ENCODE measurements around the gene LCN12. TPM values are rescaled to one million over a fixed set of nuclear protein-coding genes. Genes with fewer than 3 reads are reported as not detected.
A peak's percentile ranks its signal among the peaks of the same experiment; 100 is the strongest.

The LCN12 gene
- polyA plus RNA-seq, 1 donor (not counting 4 experiments of a cell fraction or from before 2014, with no cell fraction given): not detected

- FAIRE-seq (no peak), DNase-seq (ENCODE audit: low read depth, low spot score) (no peak)
- Histone ChIP-seq H2AFZ (ENCODE audit: control insufficient read depth, low read length) (peak overlapping the region; percentile 26), H3K9ac (ENCODE audit: control insufficient read depth, extremely low read depth, insufficient read depth, low read length) (no peak overlapping the region), H3K27me3 (ENCODE audit: control insufficient read depth, extremely low read depth, insufficient read depth, low read length) (no peaks in the 10 kb centered on the region), H3K79me2 (ENCODE audit: control insufficient read depth, insufficient read depth, low read length) (no peaks in the 10 kb centered on the region), H4K20me1 (ENCODE audit: control insufficient read depth, extremely low read depth, insufficient read depth, low read length) (no peaks in the 10 kb centered on the region), H3K9me3 (ENCODE audit: control insufficient read depth, low read depth, low read length) (no peaks in the 10 kb centered on the region), H3K36me3 (ENCODE audit: control insufficient read depth in 2 of 2, extremely low read depth in 1 of 2, insufficient read depth in 2 of 2, low read length in 2 of 2) (no peaks in the 10 kb centered on the region), H3K9me1 (ENCODE audit: control insufficient read depth, extremely low read depth, insufficient read depth, low read length) (no peaks in the 10 kb centered on the region), H3K4me1 (ENCODE audit: control insufficient read depth, extremely low read depth, insufficient read depth, low read length) (peaks cover 8% of the 10 kb centered on the region), H3K4me2 (ENCODE audit: control insufficient read depth, extremely low read depth, insufficient read depth, low read depth, low read length) (peak overlapping the region; percentile 74), H3K4me3 (ENCODE audit: control insufficient read depth in 2 of 3, extremely low read depth in 1 of 3, insufficient read depth in 2 of 3, low read depth in 1 of 3, low read length in 3 of 3) (peak overlapping the region in 2 of 3 experiments; percentile 34 to 38), H3K27ac (ENCODE audit: control insufficient read depth, insufficient read depth, low read length) (no peak overlapping the region)
- TF ChIP-seq CTCF (optimal IDR thresholded peaks at IDR 0.05 in 1 of 3, IDR thresholded peaks at IDR 0.05 in 1 of 3, conservative IDR thresholded peaks at IDR 0.05 in 1 of 3; ENCODE audit: extremely low read depth in 1 of 3, insufficient read depth in 2 of 3, low read length in 3 of 3) (no peak), EZH2 (IDR thresholded peaks at IDR 0.05; ENCODE audit: low read length) (no peak)
- dilution Hi-C loops (cut with MboI; ENCODE audit: extremely low pct_ligation_motif_present, low sequenced_read_pairs): no loop called here
Measured at GRCh38 chr9:136978073-136978864, 26.2 kb downstream of the LCN12 start.

- Histone ChIP-seq H3K4me2 (ENCODE audit: control insufficient read depth, extremely low read depth, insufficient read depth, low read depth, low read length) (no peak overlapping the region), H2AFZ (ENCODE audit: control insufficient read depth, low read length) (no peak overlapping the region), H4K20me1 (ENCODE audit: control insufficient read depth, extremely low read depth, insufficient read depth, low read length) (no peaks in the 10 kb centered on the region), H3K4me3 (ENCODE audit: control insufficient read depth in 2 of 3, extremely low read depth in 1 of 3, insufficient read depth in 2 of 3, low read depth in 1 of 3, low read length in 3 of 3) (no peak overlapping the region), H3K36me3 (ENCODE audit: control insufficient read depth in 2 of 2, extremely low read depth in 1 of 2, insufficient read depth in 2 of 2, low read length in 2 of 2) (no peaks in the 10 kb centered on the region), H3K79me2 (ENCODE audit: control insufficient read depth, insufficient read depth, low read length) (no peaks in the 10 kb centered on the region), H3K4me1 (ENCODE audit: control insufficient read depth, extremely low read depth, insufficient read depth, low read length) (peaks cover 8% of the 10 kb centered on the region), H3K27ac (ENCODE audit: control insufficient read depth, insufficient read depth, low read length) (no peak overlapping the region), H3K27me3 (ENCODE audit: control insufficient read depth, extremely low read depth, insufficient read depth, low read length) (peaks cover 6% of the 10 kb centered on the region), H3K9ac (ENCODE audit: control insufficient read depth, extremely low read depth, insufficient read depth, low read length) (no peak overlapping the region), H3K9me3 (ENCODE audit: control insufficient read depth, low read depth, low read length) (no peaks in the 10 kb centered on the region), H3K9me1 (ENCODE audit: control insufficient read depth, extremely low read depth, insufficient read depth, low read length) (no peaks in the 10 kb centered on the region)
- dilution Hi-C loops (cut with MboI; ENCODE audit: extremely low pct_ligation_motif_present, low sequenced_read_pairs): no loop called here
- TF ChIP-seq EZH2 (IDR thresholded peaks at IDR 0.05; ENCODE audit: low read length) (no peak), CTCF (optimal IDR thresholded peaks at IDR 0.05 in 1 of 3, IDR thresholded peaks at IDR 0.05 in 1 of 3, conservative IDR thresholded peaks at IDR 0.05 in 1 of 3; ENCODE audit: extremely low read depth in 1 of 3, insufficient read depth in 2 of 3, low read length in 3 of 3) (no peak)
- DNase-seq (ENCODE audit: low read depth, low spot score) (no peak), FAIRE-seq (no peak)
Measured at GRCh38 chr9:136978865-136979544, 26.9 kb downstream of the LCN12 start.
